ENCODE measurements around the gene RNU1-3.

Gene RNU1-3

DNA sequence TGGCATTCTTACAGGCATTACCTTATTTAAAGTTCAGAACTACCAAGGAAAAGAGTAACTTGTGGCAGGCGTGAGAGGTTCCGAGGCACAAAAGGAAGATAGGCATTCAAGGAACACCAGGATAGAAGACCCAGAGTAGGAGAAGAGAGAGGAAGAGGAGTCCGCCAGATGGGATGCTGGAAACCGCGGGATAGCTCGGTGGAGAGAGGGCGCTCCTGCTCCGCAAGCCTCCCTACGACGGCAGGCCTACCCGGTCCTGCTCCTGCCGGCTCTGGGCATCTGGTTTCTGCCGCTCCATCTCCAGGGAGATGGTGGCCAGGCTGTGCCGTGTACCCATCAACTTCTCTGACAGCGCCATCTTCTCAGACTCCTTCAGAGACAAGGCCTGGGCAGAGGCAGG, 48.0 kb downstream of the RNU1-3 start:
- TF ChIP-seq JUND (IDR thresholded peaks at IDR 0.05; ENCODE audit: low read depth) = no peak
- no peak for DNase-seq (ENCODE audit: low read depth in 1 of 2, low spot score in 1 of 2)
- in situ Hi-C loops (cut with HindIII; ENCODE audit: low pct_unique_long_range_greater_than_20kb, low sequenced_read_pairs) = no loop called here

GRCh38 chr1:16617778-16618580, 48.8 kb downstream of the RNU1-3 start:
- DNase-seq (ENCODE audit: low read depth in 1 of 2, low spot score in 1 of 2) = no peak
- in situ Hi-C loops (cut with HindIII; ENCODE audit: low pct_unique_long_range_greater_than_20kb, low sequenced_read_pairs) = no loop called here
- TF ChIP-seq JUND (IDR thresholded peaks at IDR 0.05; ENCODE audit: low read depth) = no peak

- in situ Hi-C loops (cut with HindIII; ENCODE audit: low pct_unique_long_range_greater_than_20kb, low sequenced_read_pairs) = no loop called here
- no peak for DNase-seq (ENCODE audit: low read depth in 1 of 2, low spot score in 1 of 2)
- TF ChIP-seq JUND (IDR thresholded peaks at IDR 0.05; ENCODE audit: low read depth) = no peak
Measured at GRCh38 chr1:16617114-16617631, 49.6 kb downstream of the RNU1-3 start.

Data from T47D (cell line).